Adipose tissue (tissue), 3 donors: Measurements from ENCODE around the gene HES3. TPM values are rescaled to one million over a fixed set of nuclear protein-coding genes. Genes with fewer than 3 reads are reported as not detected.

Experiments used
- H3K27ac ChIP-seq: one replicate; pipeline ENCODE4 v1.5.1; 2013; ENCODE audit warnings: low read depth, low read length
- WGBS, 3 donors: extraction: QIAGEN DNeasy Blood & Tissue Kit; methylation state at CpG; one replicate each; pipeline ENCODE4 v1.1.7; 2013; 5-methylcytosine and 5-hydroxymethylcytosine counted together
- polyA plus RNA-seq, 3 donors: library from polyadenylated mRNA; stranded (reverse); fragments of 200-250 nt; gene quantifications; one replicate each; pipeline ENCODE4 v1.2.3, GENCODE V29; 2013
- donor health status: healthy with polysubstance abuse.
- donor health status: Bipolar disorder and iron deficiency.
- donor health status: healthy.

Gene HES3
- polyA plus RNA-seq, result not detected

DNA sequence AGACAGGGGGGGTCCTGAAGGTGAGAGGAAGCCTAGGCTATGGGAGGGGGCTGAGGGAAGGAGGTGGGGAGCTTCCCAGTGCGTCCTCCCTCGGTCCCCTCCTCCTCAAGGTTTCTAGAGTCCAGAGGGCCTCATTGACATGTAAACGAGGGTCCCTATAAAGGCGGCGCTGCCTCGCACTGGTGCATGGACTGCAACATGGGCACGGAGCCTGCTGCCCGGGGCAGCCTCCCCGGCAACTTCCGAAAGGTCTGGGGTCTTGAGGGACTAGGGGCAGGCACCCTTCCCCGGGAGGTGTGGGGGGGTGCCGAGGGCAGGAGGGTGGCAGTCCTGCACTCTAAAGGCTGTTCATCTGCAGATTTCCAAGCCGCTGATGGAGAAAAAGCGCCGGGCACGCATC is at the start of gene HES3:
TSS of gene HES3 (plus strand) at position 187 of the 400 bp plus-strand sequence. CDS start at position 374, 187 bp downstream.
- no peak within 1 kb of the TSS for H3K27ac ChIP-seq
- WGBS, 3 donors, result 5 to 6% (median 6%) methylated on average over 15 to 16 of the region's 16 CpGs

DNA sequence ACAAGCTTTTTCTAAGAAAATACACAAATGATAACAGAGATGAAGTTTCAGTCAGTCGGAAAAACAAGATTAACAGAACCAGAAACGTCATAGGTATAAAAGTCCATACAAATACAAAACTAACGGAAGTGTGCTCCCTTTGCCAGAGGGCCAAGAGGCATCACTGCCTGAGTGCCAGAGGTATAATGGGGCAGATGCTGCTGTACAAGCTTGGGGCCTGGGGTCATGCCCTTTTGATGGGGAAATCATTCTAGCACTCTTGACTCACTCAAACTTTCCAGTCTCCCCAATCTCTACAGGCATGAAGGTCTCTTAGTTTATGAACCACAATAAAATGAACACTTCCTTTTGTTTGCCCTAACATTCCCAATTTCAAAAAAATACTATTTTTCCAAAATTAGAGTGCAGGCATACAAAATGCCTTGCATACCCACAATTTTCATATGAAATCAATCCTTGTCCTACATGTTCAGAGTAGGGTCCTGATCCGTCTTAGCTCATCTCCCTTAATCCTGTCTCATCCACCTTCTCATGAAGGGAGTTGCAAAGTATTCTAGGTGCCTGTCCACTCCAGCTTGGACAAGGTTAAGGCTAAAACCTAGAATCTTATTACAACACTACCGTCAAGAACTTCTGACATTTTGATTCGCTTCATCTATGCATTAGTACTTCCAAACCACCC is 46.1 kb upstream of the HES3 start:
- H3K27ac ChIP-seq, result no peak overlapping the region
- 49 to 73% (median 73%) methylated on average over 6 of the region's 6 CpGs for WGBS, 3 donors

- WGBS, 3 donors, result 0 to 1% (median 1%) methylated on average over 31 of the region's 31 CpGs
- no peak overlapping the region for H3K27ac ChIP-seq
These were observed 45.2 kb upstream of the HES3 start for GRCh38 chr1:6198646-6199297.

DNA sequence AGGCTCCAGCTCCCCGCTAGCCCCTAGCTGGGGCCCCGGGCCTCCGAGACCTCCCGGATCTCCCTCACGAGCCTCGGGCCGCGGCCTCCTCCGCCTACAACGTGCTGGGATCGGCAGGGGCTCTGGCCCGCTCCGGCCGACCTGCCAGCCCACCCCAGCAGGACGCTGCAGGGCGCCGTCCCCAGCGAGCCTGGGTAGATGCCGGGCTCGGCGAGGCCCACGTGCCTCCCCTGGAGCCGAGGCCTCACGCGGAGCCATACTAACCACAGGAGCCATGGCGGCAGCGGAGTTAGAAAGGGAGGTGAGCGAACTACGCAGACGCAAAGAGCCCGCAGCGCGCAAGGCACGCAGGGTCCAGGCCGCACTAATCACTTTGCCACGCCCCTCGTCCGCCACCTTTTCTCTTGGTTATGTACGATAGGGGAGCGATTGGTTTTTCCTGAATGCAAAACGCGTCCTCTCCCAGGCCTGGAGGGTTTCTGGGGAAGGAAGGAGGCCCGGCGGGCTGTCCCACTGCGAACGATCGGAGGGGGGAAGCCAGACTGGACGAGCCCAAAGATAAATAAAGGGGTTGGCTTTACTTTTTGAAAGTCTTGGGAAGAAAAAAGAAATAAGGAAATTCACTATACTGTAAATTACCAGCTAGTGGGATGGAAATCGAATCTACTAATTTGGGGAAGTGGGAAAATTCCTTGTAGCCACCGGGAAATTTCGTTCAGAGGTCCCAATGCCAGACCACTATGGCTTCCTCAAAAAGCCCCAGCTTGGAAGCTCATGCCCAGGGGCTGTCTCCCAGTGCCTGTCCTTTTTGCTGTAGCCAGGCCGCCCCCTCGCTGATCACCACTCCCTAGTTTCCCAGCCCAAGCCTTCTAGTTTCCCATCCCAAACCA is 44.4 kb upstream of the HES3 start, which contains the start of gene RPL22:
TSS of gene RPL22 (minus strand) at position 298 of the 890 bp plus-strand sequence. CDS start at position 276, 22 bp downstream.
- WGBS, 3 donors, result 1% methylated on average over 51 to 53 of the region's 53 CpGs
- no peak within 1 kb of the TSS for H3K27ac ChIP-seq

GRCh38 chr1:6200188-6200809 is 43.7 kb upstream of the HES3 start:
- 70 to 72% (median 72%) methylated on average over 10 of the region's 10 CpGs for WGBS, 3 donors
- no peak overlapping the region for H3K27ac ChIP-seq

- H3K27ac ChIP-seq, result no peak overlapping the region
- WGBS, 3 donors, result 87 to 92% (median 90%) methylated on average over 7 of the region's 7 CpGs
These were observed 41.7 kb upstream of the HES3 start for GRCh38 chr1:6202256-6202655.

GRCh38 chr1:6205849-6206519 is 38.0 kb upstream of the HES3 start, which contains the start of gene RNF207:
TSS of gene RNF207 (plus strand) at chr1:6206119. CDS start at chr1:6206536, 417 bp downstream.
- WGBS, 3 donors, result 2 to 7% (median 2%) methylated on average over 58 to 66 of the region's 66 CpGs

DNA sequence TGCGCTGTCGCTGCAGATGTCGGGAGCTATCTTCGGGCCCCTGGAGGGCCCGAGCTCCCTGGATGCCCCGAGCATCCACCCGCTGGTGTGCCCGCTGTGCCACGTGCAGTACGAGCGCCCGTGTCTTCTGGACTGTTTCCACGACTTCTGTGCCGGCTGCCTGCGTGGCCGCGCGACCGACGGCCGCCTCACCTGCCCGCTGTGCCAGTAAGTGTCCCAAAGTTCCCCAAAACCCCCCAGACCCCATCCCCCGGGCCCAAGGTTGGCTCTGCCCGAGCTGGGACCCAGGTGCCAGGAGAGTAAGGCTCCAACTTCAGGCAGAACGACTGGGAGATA is 37.5 kb upstream of the HES3 start:
- no peak overlapping the region for H3K27ac ChIP-seq
- WGBS, 3 donors, result 20 to 41% (median 20%) methylated on average over 24 to 25 of the region's 25 CpGs

More at GRCh38 chr1:6205849-6206519, 38.0 kb upstream of the HES3 start, which contains the start of gene RNF207:
- H3K27ac ChIP-seq, result no peak within 1 kb of the TSS

DNA sequence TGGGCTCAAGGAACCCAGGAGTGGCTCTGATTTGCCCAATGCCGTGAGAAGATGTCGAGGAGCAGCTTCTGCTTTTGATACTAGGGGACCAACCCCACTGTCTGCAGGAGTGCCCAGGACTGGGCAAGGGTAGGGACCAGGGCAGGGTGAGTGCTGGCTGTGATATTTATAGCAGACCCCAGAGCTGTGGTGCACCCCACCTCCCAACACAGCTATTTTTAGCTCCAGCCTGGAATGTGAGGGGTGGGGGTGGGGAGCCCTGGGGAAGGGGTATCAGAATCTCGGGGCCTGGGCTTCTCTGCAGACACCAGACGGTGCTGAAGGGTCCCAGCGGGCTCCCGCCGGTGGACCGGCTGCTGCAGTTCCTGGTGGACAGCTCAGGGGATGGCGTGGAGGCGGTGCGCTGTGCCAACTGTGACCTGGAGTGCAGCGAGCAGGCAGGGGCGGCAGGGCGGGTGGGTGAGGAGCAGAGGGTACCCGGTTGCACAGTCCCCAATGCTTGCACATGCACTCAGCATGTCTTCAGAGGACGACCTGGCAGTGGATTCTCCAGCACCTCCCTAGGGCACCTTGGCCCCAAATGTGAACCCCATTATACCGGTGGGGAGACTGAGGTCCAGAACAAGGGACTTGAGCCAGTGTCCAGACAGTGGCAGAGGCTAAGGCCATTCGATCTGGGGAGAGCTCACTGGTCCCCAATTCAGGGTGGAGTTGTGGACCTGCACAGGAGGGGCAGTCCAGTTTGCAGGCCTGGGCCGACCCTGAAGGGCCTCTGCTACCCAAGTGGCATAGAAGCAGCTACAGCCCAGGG is 36.7 kb upstream of the HES3 start:
- 71 to 88% (median 85%) methylated on average over 18 to 19 of the region's 19 CpGs for WGBS, 3 donors
- no peak overlapping the region for H3K27ac ChIP-seq

DNA sequence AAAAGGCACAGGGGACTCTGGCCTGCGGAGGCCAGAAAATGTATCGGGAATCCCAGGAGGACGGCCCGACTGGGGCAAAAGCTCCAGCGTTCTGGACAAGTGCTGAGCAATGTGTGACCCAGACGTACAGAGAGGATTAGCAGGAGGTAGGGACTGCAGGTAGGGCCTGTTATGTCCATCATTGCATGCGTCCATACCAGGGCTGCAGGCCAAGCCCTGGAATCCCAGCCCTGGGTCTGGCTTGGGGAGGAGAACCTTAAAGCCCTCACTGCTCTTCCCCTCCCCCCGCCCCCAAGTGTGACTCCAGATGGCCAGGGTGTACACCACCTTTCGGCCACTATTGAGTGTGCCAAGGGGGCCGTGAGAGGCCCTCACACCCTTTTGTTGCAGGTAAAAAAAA is 36.1 kb upstream of the HES3 start:
- 74 to 84% (median 83%) methylated on average over 10 of the region's 10 CpGs for WGBS, 3 donors
- H3K27ac ChIP-seq, result no peak overlapping the region

DNA sequence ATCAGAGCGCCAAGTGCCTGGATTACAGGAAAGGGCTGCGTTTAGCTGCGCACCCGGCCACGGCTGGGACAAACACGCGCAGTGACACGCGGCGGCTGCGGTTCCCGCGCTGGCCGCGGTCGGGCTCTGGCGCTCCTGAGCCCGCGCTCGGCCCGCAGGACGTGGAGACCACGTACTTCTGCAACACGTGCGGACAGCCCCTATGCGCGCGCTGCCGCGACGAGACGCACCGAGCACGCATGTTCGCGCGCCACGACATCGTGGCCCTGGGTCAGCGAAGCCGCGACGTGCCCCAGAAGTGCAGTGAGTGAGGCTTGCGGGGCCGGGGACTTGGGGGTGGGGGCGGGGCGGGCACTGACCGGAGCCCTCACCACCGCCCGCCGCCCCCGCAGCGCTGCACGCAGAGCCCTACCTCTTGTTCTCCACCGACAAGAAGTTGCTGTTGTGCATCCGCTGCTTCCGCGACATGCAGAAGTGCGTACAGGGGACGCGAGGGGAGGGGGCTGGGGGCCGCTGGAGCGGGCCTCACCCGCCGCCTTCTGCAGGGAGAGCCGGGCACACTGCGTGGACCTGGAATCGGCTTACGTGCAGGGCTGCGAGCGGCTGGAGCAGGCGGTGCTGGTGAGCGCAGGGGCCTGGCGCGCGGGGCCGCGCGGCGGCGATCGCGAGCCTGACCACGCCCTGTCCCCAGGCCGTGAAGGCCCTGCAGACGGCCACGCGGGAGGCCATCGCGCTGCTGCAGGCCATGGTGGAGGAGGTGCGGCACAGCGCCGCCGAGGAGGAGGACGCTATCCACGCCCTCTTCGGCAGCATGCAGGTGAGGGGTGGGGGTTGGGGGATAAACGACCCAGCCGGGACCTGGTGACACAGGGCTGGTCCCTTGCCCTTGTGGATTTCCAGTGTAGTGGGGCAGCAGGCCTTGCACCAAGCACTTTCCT is 35.0 kb upstream of the HES3 start:
- no peak overlapping the region for H3K27ac ChIP-seq
- 6 to 14% (median 11%) methylated on average over 83 to 98 of the region's 99 CpGs for WGBS, 3 donors

GRCh38 chr1:6209661-6210580 is 34.1 kb upstream of the HES3 start:
- no peak overlapping the region for H3K27ac ChIP-seq
- 88 to 89% (median 89%) methylated on average over 17 of the region's 17 CpGs for WGBS, 3 donors

DNA sequence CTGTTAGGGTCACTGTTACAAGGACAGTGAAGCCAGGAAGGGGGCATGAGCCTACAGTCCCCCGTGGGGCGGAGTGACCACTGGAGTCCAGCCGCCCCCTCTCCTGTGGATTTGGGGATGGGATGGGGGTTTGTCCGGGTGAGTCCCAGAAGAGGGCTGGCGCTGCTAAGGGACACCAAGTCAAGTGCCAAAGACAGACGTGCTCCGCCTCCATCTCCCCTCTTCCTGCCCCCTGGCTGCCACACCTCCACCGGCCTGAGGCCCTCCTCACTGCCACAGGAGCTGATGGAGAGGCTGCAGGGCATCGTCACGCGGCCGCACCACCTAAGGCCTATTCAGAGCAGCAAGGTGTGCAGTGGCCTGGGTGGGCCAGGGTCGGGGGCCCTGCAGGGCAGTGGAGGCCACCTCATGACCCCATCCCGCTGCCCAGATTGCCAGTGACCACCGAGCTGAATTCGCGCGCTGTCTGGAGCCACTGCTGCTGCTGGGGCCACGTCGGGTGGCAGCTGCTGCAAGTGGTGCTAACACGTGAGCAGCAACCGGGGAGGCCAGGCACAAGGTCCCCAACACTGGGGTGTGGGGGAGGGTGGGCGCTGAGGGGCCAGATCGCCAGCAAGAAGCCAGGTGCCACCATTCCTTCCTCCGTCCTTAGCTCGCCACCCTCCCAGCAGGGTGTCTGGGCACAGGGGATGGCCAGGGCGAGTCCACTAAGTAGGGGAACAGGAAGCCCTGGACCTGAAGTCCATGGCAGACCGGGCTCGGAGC is 33.2 kb upstream of the HES3 start:
- WGBS, 3 donors, result 94 to 96% (median 95%) methylated on average over 24 to 29 of the region's 29 CpGs
- no peak overlapping the region for H3K27ac ChIP-seq

DNA sequence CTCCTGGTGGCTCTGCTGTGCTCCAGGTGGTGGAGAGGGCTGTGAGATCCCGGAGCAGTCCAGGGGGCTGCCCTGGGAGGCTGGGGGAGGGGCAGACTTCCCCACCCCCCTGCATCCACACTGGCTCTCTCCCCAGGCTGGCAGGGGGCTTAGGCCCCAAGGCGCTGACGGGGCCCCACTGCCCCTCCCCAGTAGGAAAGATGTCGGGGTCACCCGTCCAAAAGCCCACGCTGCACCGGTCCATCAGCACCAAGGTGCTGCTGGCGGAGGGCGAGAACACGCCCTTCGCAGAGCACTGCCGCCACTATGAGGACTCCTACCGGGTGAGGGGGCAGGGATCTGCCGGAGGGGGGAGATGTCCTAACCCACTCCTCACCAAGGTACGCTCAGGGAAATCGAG is 32.2 kb upstream of the HES3 start:
- H3K27ac ChIP-seq, result no peak overlapping the region
- WGBS, 3 donors, result 88 to 94% (median 89%) methylated on average over 15 to 16 of the region's 16 CpGs
